ENCODE results near the gene LRIF1.
"Not testable (repeated sequence)": the region's sequence is repeated elsewhere in the genome, so short reads cannot be mapped to it uniquely, and the experiment has no call there.

The LRIF1 gene, protein sequence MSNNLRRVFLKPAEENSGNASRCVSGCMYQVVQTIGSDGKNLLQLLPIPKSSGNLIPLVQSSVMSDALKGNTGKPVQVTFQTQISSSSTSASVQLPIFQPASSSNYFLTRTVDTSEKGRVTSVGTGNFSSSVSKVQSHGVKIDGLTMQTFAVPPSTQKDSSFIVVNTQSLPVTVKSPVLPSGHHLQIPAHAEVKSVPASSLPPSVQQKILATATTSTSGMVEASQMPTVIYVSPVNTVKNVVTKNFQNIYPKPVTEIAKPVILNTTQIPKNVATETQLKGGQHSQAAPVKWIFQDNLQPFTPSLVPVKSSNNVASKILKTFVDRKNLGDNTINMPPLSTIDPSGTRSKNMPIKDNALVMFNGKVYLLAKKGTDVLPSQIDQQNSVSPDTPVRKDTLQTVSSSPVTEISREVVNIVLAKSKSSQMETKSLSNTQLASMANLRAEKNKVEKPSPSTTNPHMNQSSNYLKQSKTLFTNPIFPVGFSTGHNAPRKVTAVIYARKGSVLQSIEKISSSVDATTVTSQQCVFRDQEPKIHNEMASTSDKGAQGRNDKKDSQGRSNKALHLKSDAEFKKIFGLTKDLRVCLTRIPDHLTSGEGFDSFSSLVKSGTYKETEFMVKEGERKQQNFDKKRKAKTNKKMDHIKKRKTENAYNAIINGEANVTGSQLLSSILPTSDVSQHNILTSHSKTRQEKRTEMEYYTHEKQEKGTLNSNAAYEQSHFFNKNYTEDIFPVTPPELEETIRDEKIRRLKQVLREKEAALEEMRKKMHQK

DNA sequence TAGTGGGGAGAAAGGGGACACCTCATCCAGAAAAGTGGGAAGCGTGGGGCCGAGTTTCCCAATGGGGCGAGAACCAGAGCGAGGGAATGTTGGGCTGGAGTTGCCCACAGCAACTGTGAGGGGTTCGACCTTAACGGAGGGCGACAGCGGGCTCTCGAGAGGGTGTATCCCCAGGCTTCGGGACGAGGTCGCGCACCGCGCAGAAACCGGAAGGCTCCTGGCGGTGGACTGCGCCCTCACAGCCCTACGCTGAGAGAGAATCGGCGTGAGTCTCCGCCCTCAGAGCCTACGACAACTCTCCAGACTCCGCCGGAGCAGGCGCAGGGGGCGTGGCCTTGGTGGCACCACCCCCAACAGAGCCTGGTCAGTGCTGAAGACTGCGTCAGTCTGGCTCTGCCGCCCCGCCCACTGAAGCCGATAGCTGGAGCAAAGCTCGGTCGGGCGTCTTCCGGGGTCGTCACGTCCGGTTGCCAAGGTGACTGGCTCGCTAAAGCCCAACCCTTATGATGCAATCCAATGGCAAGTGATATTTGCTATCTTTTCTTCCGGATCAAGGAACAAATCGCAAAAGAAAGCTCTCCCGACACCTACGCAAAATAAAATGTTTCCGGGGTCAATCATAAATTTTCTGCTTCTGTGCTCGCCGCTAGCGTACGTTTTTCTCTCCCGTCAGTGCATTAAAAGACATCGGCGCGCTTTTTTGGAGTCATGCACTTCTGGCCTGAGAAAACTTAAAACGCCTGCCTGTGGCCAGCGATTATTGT is at the start of gene LRIF1:
Gene LRIF1 (minus strand): TSS at position 232 of the 764 bp plus-strand sequence. CDS start 234 bp downstream, outside the sequence.
- DNase-seq, result peak; percentile 99
- in situ Hi-C loops (cut with MboI; ENCODE audit: low pct_unique_long_range_greater_than_20kb, low sequenced_read_pairs), result no loop called here

DNA sequence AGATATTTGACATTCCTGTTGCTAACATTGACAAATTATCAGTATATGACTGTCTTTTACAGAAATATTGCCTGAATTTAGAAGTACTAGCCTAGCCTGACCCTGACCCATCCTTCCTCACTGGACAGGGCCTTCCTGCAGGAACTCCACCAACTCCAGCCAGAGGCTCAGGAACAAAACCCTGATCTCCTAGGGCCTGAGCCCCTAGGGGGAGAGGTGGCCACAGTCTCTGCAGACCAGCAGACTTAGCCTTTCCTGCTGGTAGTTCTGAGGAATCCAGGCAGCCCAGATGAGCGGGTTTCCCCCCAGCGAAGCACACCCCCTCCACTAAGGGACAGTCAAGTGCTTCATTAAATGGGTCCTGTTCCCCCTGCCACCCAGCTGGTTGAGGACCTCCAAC is 44.3 kb upstream of the LRIF1 start:
- in situ Hi-C loops (cut with MboI; ENCODE audit: low pct_unique_long_range_greater_than_20kb, low sequenced_read_pairs), result no loop called here
- no peak for DNase-seq

DNA sequence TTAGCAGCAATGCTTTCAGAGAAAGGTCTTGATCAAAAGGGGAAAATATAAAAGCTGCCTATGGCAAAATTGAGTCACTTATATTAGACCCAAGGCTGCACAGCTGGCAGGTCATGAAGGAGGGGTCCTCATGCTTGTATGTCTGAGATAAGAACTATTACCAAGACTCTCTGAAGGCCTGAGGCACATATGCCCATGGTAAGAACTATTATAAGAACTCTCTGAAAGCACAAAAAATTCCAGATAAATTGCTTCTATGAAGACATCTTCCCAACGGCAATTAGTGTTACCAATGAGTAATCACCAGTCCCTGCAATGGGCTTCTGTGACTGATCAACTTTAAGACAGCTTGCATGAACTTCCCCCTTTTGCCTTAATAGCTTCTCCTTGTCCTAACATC is 42.8 kb upstream of the LRIF1 start:
- DNase-seq, result no peak
- in situ Hi-C loops (cut with MboI; ENCODE audit: low pct_unique_long_range_greater_than_20kb, low sequenced_read_pairs), result no loop called here

DNA sequence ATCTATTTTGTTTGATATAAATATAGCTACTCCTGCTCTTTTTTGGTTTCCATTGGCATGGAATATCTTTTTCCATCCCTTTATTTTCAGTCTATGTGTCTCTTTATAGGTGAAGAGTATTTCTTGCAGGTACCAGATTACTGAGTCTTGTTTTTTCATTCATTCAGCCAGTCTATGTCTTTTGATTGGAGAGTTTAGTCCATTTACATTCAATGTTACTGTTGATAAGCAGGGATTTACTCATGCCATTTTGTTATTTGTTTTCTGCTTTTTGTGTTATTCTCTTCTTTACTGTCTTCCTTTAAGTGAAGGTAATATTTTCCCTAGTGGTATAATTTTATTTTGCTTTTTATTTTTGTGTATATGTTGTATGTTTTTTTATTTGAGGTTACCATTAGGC is 35.9 kb upstream of the LRIF1 start:
- DNase-seq, result not testable (repeated sequence)
- in situ Hi-C loops (cut with MboI; ENCODE audit: low pct_unique_long_range_greater_than_20kb, low sequenced_read_pairs), result loop anchor here (25.0 kb wide), 1 partner anchor 412 kb away; no protein-coding TSS in a partner anchor

DNA sequence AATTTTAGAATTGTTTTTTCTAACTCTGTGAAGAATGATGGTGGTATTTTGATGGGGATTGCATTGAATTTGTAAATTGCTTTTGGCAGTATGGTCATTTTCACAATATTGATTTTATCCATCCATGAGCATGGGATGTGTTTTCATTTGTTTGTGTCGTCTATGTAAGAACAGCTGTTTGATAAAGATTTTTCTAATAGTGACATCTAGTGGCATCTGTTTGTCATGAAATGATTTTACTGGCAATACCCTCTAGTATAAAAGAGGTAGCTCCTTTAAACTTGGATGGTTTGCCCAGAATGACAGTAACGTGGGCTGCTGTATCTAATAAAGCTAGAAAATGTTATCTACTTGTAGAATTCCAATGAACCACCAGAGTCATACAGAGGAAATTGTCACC is 28.6 kb upstream of the LRIF1 start:
- peak; percentile 65 for DNase-seq
- in situ Hi-C loops (cut with MboI; ENCODE audit: low pct_unique_long_range_greater_than_20kb, low sequenced_read_pairs), result loop anchor here (25.0 kb wide), 1 partner anchor 405 kb away; no protein-coding TSS in a partner anchor

DNA sequence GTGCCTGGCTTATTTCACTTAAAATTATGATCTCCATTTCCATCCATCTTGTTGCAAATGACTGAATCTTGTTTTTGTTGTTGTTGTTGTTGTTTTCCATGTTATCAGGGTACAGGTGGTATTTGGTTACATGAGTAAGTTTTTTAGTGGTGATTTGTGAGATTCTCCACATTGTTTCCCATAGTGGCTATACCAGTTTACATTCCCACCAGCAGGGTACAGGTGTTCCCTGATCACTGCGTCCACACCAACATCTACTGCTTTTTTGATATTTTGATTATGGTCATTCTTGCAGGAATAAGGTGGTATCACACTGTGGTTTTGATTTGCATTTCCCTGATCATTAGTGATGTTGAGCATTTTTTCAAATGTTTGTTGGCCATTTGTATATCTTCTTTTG is 27.6 kb upstream of the LRIF1 start:
- DNase-seq, result not testable (repeated sequence)
- in situ Hi-C loops (cut with MboI; ENCODE audit: low pct_unique_long_range_greater_than_20kb, low sequenced_read_pairs), result loop anchor here (25.0 kb wide), 1 partner anchor 404 kb away; no protein-coding TSS in a partner anchor

DNA sequence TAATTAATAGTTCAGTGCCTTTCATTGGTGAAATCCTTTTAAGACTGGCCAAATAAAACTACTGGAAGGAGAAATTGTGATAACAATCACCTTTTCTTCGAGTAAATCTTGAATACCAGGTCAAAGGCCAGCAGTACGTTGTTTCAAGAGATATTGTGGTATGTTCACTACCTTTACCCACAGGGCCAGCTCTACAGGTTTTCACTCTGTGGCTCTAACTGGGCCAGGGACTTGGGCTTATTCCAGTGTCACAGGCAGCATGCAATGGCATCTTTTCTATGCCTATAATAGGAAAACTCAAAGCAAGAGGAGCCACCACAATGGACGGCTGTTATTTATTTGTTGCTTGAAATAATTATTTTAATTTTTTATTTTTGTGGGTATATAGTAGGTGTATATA is 26.8 kb upstream of the LRIF1 start:
- no peak for DNase-seq
- in situ Hi-C loops (cut with MboI; ENCODE audit: low pct_unique_long_range_greater_than_20kb, low sequenced_read_pairs), result loop anchor here (25.0 kb wide), 1 partner anchor 403 kb away; no protein-coding TSS in a partner anchor

DNA sequence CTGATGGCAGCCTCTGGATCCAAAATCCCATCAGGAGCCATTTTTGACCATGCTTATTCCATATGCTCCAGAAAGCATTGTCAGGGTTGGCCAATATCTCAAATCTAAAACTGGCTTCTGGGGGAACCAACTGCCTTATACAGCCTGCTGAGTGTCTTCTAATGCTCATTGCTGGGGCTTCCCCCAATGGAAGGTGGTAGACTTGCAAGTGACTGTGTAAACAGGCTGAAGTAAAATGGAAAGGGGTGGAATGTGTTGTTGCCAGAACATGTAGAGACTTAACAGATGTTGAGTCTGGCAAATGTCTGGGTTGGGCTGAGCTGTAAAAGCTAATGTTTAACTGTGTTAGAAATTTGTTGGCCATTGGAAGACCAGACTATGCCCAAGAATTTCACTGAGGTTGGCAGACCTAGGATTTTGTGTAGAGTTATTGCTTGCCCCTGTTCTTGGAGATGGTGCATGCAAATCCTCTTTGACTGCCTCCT is 22.7 kb upstream of the LRIF1 start:
- in situ Hi-C loops (cut with MboI; ENCODE audit: low pct_unique_long_range_greater_than_20kb, low sequenced_read_pairs), result loop anchor here (25.0 kb wide), 1 partner anchor 399 kb away; no protein-coding TSS in a partner anchor
- DNase-seq, result no peak

DNA sequence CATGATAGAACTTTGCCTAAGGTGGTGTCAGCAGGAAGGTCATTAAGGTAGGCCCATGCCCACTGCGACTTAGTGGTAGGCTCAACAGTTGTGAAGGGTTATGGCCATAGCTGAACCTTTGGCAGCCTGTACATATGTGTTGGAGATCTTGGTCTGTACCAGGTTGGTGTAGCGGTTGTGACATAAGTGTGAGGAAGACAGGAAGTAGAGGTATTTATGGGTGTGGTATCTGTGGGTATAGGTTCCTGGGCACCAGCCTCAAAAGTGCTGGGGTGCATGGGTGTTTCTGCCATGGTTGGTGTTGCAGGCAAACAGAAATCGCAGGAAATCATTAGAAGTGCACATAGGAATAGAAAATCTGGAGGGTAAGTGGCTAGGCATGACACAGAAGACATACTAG is 18.6 kb upstream of the LRIF1 start:
- in situ Hi-C loops (cut with MboI; ENCODE audit: low pct_unique_long_range_greater_than_20kb, low sequenced_read_pairs), result loop anchor here (25.0 kb wide), 1 partner anchor 395 kb away; no protein-coding TSS in a partner anchor
- no peak for DNase-seq

DNA sequence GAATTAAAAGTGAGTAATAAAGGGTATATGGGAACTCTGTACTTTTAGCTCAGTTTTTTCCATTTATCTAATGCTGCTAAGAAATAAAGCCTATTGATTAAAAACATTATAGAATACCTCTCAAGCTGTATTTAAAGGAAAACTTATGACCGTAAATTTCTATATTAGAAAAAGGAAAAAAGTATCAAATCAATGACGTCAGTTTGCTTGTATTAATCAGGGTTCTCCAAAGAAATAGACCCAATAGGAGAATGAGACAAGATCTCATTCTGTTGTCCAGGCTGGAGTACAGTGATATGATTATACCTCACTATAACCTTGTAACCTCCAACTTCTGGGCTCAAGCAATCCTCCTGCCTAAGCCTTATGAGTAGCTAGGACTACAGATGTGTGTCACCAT is 15.4 kb upstream of the LRIF1 start:
- DNase-seq, result no peak
- in situ Hi-C loops (cut with MboI; ENCODE audit: low pct_unique_long_range_greater_than_20kb, low sequenced_read_pairs), result loop anchor here (25.0 kb wide), 1 partner anchor 392 kb away; no protein-coding TSS in a partner anchor

DNA sequence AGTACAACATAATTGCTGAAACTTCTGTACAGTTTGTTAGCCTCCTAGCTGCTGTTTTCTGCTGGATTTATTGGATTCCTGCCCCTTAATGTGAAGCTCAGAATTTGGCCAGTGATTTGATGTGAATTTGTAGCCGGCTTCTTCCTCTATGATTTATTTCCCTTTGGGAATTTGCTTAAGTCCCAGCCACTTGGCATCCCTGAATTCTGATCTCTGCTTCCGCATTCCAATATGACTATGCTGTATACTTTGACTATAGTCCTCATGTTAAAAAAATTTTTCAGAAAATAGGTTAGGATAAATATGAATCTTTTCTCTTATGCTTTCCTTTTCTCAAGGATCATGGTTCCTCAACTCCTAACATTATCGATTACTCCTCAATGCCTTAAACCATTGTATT is 12.4 kb upstream of the LRIF1 start:
- DNase-seq, result no peak
- in situ Hi-C loops (cut with MboI; ENCODE audit: low pct_unique_long_range_greater_than_20kb, low sequenced_read_pairs), result loop anchor here (25.0 kb wide), 1 partner anchor 389 kb away; no protein-coding TSS in a partner anchor

DNA sequence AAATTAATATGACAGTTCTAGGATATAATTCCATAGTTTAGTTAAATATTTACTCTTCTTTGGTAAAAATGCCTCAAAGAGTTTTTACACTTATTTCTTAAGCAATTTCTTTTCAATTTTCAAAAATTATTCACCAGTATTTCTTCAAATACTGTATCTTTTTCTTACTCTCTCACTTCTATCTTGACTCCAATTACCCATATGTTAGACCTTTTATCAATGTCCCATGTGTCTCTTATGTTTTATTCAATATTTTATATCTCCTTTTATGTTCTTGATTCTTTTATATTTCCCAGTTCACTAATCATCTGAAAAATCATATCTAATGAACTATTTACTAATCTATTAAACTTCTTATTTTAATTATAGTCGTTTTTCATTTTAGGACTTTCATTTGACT is 11.5 kb upstream of the LRIF1 start:
- no peak for DNase-seq
- in situ Hi-C loops (cut with MboI; ENCODE audit: low pct_unique_long_range_greater_than_20kb, low sequenced_read_pairs), result loop anchor here (25.0 kb wide), 1 partner anchor 388 kb away; no protein-coding TSS in a partner anchor

DNA sequence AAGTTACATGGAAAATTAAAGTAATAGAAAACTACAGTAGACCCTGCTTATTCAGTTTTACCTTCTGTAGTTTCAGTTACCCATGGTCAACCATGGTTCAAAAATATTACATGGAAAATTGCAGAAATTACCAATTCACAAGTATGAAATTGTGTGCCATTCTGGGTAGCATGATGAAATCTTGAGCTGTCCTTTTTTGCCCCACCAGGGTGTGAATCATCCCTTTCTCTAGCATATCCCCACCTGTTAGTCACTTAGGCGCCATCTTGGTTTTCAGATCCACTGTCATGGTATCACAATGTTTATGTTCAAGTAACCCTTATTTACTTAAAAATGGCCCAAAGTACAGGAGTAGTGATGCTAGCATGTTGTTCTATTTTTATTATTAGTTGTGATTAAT is 3.5 kb upstream of the LRIF1 start:
- in situ Hi-C loops (cut with MboI; ENCODE audit: low pct_unique_long_range_greater_than_20kb, low sequenced_read_pairs), result no loop called here
- DNase-seq, result no peak

DNA sequence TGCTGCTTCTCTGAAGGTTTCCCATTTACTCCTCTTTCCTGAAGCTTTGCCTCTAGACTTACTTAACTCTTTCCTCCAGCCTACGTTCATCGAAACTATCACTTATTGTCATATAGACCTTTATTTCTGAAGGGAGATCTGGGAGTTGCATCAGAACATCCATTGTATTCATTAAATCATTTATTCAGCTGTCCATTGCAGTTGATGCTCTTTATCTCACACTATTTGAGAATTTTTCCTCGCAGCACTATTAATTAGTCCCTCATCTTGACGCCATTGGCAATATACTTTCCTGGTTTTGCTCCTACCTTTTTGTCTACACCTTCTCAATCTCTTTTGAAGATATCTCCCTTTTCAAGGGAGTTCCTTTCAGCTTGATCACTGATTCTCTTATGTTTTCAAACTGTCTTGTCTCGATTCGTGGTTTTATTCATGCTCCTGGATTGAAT is 757 bp upstream of the LRIF1 start:
- in situ Hi-C loops (cut with MboI; ENCODE audit: low pct_unique_long_range_greater_than_20kb, low sequenced_read_pairs), result no loop called here
- DNase-seq, result no peak

DNA sequence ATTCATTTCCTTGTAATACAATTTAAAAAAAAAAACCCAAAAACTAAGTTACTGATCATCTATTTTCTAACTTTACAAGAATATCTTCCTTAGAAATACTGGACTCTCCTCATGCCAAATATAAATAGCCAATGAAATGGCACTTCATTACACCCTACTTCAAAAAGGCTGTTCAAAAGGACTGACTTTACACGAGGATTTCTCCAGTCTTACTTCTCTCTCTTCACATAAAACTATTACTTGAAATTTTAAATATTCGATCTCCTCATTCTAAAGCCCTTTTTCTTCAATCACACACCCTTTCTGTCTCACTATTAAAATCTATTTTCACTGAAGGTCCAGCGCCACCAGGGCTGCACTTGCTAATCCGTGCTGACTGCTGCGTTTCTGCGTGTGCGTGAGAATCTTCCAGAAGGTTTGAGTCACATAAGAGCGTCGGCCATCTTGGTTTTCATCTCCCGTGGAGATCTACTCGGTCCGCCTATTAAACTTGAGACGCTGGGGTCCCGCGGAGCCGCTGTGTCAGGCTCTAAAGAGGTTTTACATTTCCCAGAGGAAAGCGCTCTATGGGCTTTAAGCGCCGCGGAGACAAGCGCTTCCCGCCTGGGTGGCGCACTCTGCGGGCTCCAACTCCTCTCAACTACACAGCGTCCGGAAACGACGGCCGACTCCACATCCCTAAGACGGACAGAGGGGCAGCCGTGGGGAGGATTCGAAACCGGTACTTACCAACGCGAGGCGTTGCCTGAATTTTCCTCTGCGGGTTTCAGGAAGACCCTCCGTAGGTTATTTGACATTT is 631 bp downstream of the LRIF1 start:
- peak; percentile 85 for DNase-seq
- in situ Hi-C loops (cut with MboI; ENCODE audit: low pct_unique_long_range_greater_than_20kb, low sequenced_read_pairs), result no loop called here

DNA sequence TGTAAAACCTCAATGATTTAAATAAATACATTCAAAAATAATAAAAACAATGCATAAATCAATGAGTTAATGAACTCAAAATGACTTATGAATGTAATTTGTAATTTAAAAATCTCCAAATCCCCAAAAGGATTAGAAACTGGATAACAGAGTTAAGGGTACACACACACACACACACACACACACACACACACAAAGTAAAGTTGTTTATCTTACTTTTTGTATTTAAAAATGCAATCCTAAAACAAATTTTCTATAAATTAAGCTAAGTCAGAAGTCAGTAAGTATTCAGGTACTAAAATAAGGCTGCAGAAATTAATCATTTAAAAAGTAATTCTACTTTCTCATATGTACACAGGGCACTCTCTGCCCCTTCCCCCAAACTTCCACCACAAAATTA is 1.8 kb downstream of the LRIF1 start:
- in situ Hi-C loops (cut with MboI; ENCODE audit: low pct_unique_long_range_greater_than_20kb, low sequenced_read_pairs), result no loop called here
- DNase-seq, result no peak

DNA sequence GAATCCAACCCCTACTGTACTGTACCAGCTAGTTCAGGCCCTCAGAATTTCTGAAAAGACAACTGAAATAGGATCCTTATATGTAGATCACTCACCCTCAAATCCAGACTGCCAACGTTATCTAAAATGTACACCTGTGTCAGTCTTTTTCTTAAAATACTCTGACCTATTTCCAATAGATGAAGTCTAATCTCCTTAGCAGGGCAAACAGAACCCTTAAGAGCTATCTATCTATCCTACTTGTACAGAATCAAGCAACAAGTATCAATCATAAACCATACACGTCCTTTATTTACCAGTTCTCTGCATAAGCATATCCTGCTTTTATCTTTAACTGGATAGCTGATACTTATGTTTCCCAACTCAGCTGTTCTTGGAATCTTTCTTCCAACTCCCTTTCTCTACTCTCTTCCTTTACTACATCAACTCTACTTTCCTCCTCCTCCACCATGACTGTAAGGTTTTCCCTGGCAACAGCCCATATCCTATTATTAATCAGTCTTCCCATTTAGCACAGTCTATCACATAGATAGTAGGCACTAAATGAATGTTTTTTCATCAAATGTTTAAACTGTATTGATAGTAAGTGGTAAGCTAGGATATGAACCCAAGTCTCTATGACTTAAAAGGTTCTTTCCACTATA is 2.8 kb downstream of the LRIF1 start:
- in situ Hi-C loops (cut with MboI; ENCODE audit: low pct_unique_long_range_greater_than_20kb, low sequenced_read_pairs), result no loop called here

DNA sequence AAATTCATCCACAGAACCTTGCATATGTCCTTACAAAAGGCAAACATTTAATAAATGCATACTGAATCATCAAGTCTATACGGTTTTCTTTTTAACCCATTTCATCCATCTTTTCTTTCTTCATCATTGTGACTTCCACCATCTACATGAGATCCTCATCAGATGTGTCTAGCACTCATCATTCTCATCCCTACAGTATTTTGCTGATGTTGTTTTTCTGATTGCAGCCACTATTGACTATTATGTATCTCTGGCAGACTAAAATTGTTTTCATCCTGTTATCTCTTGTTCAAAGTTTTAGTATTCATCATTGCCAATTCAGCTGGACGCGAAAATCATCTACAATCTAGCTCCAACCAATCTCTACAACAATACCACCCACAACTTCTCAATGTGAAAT is 5.9 kb downstream of the LRIF1 start:
- in situ Hi-C loops (cut with MboI; ENCODE audit: low pct_unique_long_range_greater_than_20kb, low sequenced_read_pairs), result no loop called here
- no peak for DNase-seq

More for the DNA sequence above, 2.8 kb downstream of the LRIF1 start:
- no peak for DNase-seq

All from KBM-7 (cell line).